ENCODE data around the gene RPS2.

DNA sequence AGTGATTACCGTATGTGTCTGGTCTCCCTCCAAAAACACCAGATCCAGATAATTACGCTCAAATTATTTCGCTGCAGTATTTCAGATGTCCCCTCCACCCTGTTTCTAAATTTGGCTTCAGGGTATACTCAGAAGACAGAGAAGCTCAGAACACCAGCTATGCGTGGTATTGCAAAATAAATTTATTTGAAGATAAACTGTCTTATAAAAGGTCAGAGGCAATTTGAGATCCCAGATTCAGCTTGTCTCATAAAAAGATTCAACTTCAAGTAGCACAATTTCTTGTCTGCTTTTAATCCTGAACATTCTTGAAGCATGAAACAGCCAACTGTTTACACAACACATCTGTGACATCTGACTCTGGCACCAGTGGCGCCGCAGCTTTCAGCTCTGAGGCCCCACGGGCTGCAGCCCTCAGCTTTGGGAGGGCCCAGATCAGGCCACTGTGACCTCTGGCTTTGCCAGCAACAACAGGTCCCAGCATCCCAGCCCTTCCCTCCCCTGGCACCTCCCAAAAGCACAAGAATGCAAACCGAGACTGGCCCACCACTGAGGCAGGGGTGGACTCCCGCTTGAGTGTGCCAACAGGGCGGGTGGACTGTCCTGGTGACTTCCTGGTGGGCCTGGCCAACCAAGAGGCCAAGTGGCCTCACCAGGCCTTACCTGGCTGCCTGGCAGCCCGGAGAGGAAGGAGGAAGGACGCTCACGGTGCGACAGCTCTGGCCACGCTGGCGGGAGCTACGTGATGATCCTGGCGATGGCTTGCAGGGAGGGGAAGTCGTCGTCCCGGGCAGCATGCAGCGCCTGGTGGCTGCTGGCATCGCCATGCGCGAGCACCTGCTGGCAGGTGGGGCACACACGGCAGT, 33.1 kb upstream of the RPS2 start:
- TF ChIP-seq POLR2A (IDR thresholded peaks at IDR 0.05): no peak
- TF ChIP-seq, protein P1, sequence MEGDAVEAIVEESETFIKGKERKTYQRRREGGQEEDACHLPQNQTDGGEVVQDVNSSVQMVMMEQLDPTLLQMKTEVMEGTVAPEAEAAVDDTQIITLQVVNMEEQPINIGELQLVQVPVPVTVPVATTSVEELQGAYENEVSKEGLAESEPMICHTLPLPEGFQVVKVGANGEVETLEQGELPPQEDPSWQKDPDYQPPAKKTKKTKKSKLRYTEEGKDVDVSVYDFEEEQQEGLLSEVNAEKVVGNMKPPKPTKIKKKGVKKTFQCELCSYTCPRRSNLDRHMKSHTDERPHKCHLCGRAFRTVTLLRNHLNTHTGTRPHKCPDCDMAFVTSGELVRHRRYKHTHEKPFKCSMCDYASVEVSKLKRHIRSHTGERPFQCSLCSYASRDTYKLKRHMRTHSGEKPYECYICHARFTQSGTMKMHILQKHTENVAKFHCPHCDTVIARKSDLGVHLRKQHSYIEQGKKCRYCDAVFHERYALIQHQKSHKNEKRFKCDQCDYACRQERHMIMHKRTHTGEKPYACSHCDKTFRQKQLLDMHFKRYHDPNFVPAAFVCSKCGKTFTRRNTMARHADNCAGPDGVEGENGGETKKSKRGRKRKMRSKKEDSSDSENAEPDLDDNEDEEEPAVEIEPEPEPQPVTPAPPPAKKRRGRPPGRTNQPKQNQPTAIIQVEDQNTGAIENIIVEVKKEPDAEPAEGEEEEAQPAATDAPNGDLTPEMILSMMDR (IDR thresholded peaks at IDR 0.05 in 8 of 11, conservative IDR thresholded peaks at IDR 0.05 in 3 of 11): no peak
